GM12873 (cell line): Measurements from ENCODE around the gene OSBPL8.

Experiments
- TF ChIP-seq, protein P1 (sequence below): IDR thresholded peaks from 2 replicates; pipeline ENCODE4 v1.5.1; 2012; ENCODE audit warnings: low read depth, mild to moderate bottlenecking, moderate library complexity, low read length, control low read depth; ENCODE audit not compliant: insufficient read depth; ENCODE audit errors: missing control alignments

Gene OSBPL8

DNA sequence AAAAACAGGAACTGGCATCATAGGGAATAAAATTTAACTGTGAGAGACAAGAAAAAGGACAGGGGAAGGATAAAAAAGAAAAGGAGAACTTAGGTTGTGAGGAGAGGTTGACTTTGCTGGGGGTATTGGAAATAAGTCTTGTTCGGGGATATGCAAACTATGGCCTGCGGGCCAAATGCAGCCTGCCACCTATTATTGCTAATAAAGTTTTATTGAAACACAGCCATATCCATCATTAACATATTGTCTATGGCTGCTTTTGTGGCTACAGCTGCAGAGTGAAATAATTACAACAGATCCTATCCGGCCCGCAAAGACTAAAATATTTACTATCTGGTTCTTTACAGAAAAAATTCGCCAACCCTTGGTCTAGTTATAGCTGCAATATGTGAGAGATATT lies 230.0 kb downstream of the OSBPL8 start:
- TF ChIP-seq, protein P1, sequence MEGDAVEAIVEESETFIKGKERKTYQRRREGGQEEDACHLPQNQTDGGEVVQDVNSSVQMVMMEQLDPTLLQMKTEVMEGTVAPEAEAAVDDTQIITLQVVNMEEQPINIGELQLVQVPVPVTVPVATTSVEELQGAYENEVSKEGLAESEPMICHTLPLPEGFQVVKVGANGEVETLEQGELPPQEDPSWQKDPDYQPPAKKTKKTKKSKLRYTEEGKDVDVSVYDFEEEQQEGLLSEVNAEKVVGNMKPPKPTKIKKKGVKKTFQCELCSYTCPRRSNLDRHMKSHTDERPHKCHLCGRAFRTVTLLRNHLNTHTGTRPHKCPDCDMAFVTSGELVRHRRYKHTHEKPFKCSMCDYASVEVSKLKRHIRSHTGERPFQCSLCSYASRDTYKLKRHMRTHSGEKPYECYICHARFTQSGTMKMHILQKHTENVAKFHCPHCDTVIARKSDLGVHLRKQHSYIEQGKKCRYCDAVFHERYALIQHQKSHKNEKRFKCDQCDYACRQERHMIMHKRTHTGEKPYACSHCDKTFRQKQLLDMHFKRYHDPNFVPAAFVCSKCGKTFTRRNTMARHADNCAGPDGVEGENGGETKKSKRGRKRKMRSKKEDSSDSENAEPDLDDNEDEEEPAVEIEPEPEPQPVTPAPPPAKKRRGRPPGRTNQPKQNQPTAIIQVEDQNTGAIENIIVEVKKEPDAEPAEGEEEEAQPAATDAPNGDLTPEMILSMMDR, result no peak

DNA sequence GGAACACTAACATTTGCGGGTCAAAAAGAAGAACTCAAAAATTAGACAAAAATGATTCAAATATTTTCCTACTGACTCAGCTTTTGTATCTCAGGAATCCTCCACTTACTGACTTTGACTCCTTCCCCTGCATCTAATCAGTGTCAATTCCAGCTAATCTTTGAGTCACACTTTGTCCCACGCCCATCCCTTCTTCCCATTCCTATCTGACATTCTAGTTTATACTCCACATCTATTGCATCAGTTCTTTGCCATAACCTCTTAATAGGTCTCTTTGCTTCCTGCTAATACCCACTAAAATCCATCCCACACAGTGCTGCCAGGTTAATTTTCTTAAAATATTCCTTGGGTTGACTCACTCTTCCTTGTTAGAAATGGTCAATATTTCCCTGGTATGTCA lies 230.4 kb downstream of the OSBPL8 start:
- TF ChIP-seq, protein P1, result no peak

DNA sequence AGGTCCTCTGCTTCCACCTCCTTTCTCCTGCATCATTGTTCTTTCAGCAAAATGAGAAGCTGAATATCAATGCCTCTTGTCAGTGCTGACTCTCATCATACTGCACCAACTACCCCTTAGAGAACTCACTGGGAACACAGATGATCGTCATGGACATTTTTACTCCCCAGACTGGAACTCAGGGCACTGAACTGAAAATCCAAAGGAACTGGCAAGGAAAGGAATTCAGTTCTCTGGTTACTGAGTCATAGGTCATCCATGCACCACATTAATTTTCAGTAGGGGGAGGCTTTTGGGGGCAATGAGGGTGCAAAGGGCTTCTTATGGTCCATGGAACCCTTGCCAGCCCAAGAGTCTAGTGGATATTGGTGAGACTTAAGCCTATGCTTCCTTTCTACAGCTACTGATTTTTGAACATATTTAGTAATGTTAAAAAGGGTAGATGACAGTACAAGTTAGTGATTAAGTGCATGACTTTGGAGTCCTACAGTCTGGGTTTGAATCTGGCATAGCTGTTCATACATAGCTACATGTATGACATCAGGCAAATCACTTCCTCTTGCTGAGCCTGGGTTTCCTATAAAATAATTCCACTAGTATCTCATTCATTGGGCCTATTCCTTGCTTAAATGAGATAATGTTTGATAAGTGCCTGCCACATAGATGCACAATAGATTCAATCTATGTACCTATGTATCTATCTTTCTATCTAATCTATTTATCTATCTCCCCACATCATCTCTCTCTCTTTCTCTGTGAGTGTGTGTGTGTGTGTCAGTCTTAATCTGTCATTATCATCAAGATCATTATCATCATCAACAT lies 240.6 kb downstream of the OSBPL8 start:
- TF ChIP-seq, protein P1, result no peak

DNA sequence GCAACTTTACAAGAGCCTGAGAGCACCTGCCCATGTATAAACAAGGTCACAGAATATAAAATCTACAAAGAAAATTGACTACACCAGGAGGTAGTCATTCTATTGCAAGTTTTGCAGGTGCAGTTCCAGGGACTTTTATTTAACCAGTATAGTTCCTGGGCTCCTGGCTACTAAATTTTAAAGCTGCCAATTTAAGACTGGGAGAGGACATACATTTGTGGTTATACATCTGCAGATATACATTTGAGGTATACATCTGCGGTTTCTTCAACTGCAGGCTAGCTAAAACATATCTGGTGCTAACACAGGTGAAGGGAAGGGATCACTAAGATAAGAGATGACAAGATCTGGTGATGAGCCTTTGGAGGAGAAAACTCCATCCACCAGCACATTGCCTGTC lies 241.6 kb downstream of the OSBPL8 start:
- TF ChIP-seq, protein P1, result no peak

DNA sequence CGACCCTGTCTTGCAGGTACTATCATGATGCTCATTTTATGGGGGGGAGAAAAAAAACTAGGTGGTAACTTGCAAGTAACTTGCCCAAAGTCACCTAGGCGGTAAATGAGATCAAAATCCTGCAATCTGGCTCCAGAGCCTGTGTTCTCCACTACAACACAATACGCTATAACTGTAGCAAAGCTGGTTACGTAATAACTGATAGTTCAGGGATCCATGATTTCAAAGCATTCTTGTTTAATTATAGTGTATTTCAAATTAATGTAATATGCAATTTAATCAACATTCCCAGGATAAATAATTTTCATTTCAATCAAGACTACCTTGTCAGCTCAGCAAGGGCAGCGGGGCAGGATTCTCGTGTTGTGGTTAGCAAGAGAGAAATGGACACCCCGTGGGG lies 243.1 kb downstream of the OSBPL8 start:
- TF ChIP-seq, protein P1, result no peak

DNA sequence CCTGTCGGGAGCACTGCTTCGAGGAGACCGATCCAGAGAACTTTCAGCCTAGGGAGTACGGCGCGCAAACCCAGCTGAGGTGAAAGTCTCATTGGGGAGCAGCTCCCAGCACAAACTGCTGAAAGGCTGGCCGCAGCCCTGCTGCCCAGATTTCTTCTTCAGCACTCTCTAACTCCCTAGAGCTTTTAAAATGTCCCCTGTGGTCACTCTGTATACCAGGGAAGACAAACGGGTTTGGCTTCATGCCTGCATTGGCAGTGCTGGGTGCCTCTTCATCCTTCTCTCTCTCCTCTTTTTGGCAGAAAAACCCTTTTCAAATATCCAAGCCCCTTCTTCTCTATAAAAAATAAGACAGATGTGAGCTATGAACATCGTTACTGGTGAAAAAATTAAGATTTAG lies 246.3 kb downstream of the OSBPL8 start:
- TF ChIP-seq, protein P1, result no peak

DNA sequence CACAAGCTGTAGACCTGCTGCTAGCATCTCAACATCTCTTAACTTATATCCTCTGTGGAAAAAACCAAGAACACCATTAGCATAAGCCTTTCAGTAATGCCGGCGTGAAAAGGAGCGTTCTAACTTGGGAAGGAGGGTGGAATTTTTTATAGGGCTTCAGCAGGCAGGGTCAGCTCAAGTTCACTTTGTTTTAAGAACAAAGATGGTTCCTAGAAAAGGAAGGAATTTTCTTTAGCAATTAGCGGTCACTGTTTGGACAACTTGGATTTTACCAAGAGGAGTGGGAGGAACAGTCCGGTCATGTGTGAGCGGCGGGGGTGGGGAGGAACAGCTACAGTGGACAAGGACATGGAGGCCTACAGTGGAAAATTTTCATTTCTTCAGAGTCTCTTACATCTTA lies 247.3 kb downstream of the OSBPL8 start:
- TF ChIP-seq, protein P1, result no peak
